HepG2 (cell line): ENCODE data around the gene TOMM40L. TPM values are rescaled to one million over a fixed set of nuclear protein-coding genes. Genes with fewer than 3 reads are reported as not detected.

Experiments used
- ATAC-seq: fragments of 200-7000 bp; cut with Tn5 transposase; 3 replicates; pipeline ENCODE4 v1.9.1; 2020; ENCODE audit warnings: mild to moderate bottlenecking, moderate library complexity
- BruUV-seq: library from RNA; stranded (reverse); fragments of 400-500 nt; replicated peaks from 2 replicates; lab custom pipeline; 2021; lab: Mats Ljungman, UMichigan
- CTCF ChIA-PET: fragments of 300-600 bp; formaldehyde crosslinking; extraction: SDS; loops from one replicate; lab custom pipeline; 2021; ENCODE audit warnings: low total read pairs, inconsistent platforms, low intra/inter-chr PET ratio; lab: Yijun Ruan, JAX
- POLR2A ChIA-PET: fragments of 350-600 bp; sonication (Branson Sonifier 250); formaldehyde crosslinking; loops from one replicate; lab custom pipeline; 2020; ENCODE audit warnings: antibody characterized with exemption, inconsistent platforms; lab: Yijun Ruan, JAX
- DNase-seq: peaks from one replicate; pipeline ENCODE4 v3.0.0-alpha.2; 2015; ENCODE audit warnings: low spot score
- FAIRE-seq: peaks from 3 replicates; lab custom pipeline; 2011; peaks lifted over from hg19 to GRCh38; lab: Jason Lieb, UNC
- H2AFZ ChIP-seq: one replicate; pipeline ENCODE4 v1.6.1; 2011; ENCODE audit warnings: low read length, inconsistent platforms
- H3K27ac ChIP-seq: fragments of 300-600 bp; 3 replicates; pipeline ENCODE4 v1.8.0; 2011; ENCODE audit warnings: mixed run types, mild to moderate bottlenecking, mixed read lengths, low read length, inconsistent platforms; ENCODE audit not compliant: insufficient read depth; ENCODE audit errors: extremely low read length
- H3K27me3 ChIP-seq, 2 experiments: fragments of 200-600 bp in 1 of 2; 2 replicates in 1 of 2; 3 replicates in 1 of 2; pipeline versions ENCODE4 v1.6.0 to v1.8.0; 2011; ENCODE audit warnings: low read length in 2 of 2, mild to moderate bottlenecking in 2 of 2, moderate library complexity in 2 of 2, inconsistent platforms in 1 of 2; ENCODE audit not compliant: insufficient read depth in 2 of 2, control insufficient read depth in 1 of 2
- H3K36me3 ChIP-seq, 2 experiments: fragments of 200-600 bp in 1 of 2; replicated peaks in 1 of 2; 2 replicates in 1 of 2; 3 replicates in 1 of 2; pipeline versions ENCODE4 v1.5.1 to v1.8.0; 2011; ENCODE audit warnings: low read length in 2 of 2, inconsistent platforms in 1 of 2; ENCODE audit not compliant: insufficient read depth in 2 of 2, control insufficient read depth in 1 of 2
- H3K4me1 ChIP-seq: 2 replicates; pipeline ENCODE4 v1.5.1; 2012; ENCODE audit warnings: low read length, inconsistent platforms; ENCODE audit not compliant: insufficient read depth
- H3K4me2 ChIP-seq: 2 replicates; pipeline ENCODE4 v1.6.0; 2011; ENCODE audit warnings: low read depth, low read length, inconsistent platforms
- H3K4me3 ChIP-seq, 3 experiments: fragments of 200-600 bp in 1 of 3; sonication (generic), shearing (Covaris generic) in 1 of 3; replicated peaks in 1 of 3; 2 replicates each; pipeline ENCODE4 v1.5.1; 2011 to 2016; ENCODE audit warnings: low read length in 3 of 3, inconsistent platforms in 2 of 3, low read depth in 2 of 3, mild to moderate bottlenecking in 2 of 3, control low read depth in 1 of 3, mixed read lengths in 1 of 3; ENCODE audit not compliant: insufficient read depth in 1 of 3
- H3K79me2 ChIP-seq: one replicate; pipeline ENCODE4 v1.6.1; 2011; ENCODE audit warnings: low read length, inconsistent platforms; ENCODE audit not compliant: insufficient read depth
- H3K9ac ChIP-seq: 2 replicates; pipeline ENCODE4 v1.6.0; 2011; ENCODE audit warnings: mild to moderate bottlenecking, low read depth, low read length, inconsistent platforms; ENCODE audit not compliant: insufficient read depth
- H3K9me3 ChIP-seq: 2 replicates; pipeline ENCODE4 v1.5.1; 2012; ENCODE audit warnings: mild to moderate bottlenecking, low read length
- H4K20me1 ChIP-seq: 2 replicates; pipeline ENCODE4 v1.6.0; 2011; ENCODE audit warnings: inconsistent platforms, mild to moderate bottlenecking, low read length, moderate library complexity; ENCODE audit not compliant: insufficient read depth
- CREM ChIP-seq, 2 experiments: sonication (generic) in 1 of 2; formaldehyde crosslinking in 1 of 2; IDR thresholded peaks; 2 replicates each; pipeline versions ENCODE4 v1.4.0 to v1.6.1; 2016 to 2020; ENCODE audit warnings: antibody characterized with exemption in 1 of 2, mild to moderate bottlenecking in 1 of 2, missing genetic modification reagents in 1 of 2
- ETS1 ChIP-seq: sonication (generic); formaldehyde crosslinking; IDR thresholded peaks from 2 replicates; pipeline ENCODE4 v1.4.0; 2020; ENCODE audit warnings: missing genetic modification reagents
- PHF20 ChIP-seq: sonication (generic); formaldehyde crosslinking; IDR thresholded peaks from 2 replicates; pipeline ENCODE4 v1.5.0; 2020; ENCODE audit warnings: mild to moderate bottlenecking, missing genetic modification reagents
- ZNF383 ChIP-seq: sonication (generic); formaldehyde crosslinking; IDR thresholded peaks from 2 replicates; pipeline ENCODE4 v1.4.0; 2020; ENCODE audit warnings: missing genetic modification reagents, mild to moderate bottlenecking, borderline replicate concordance
- ZNF878 ChIP-seq: sonication (generic); formaldehyde crosslinking; IDR thresholded peaks from 2 replicates; pipeline ENCODE4 v1.8.1; 2023; ENCODE audit warnings: mild to moderate bottlenecking, missing genetic modification reagents, moderate library complexity
- WGBS: methylation state at CpG from one replicate; pipeline ENCODE4 v1.1.6; 2017; ENCODE audit warnings: low lambda C conversion rate; 5-methylcytosine and 5-hydroxymethylcytosine counted together
- in situ Hi-C: cut with HindIII; loops from 2 replicates; pipeline ENCODE4 v1.10.0; 2017; ENCODE audit warnings: low pct_unique_long_range_greater_than_20kb; ENCODE audit not compliant: extremely low pct_ligation_motif_present
- intact Hi-C: fragments of 100-400 bp; cut with micrococcal nuclease; formaldehyde crosslinking; loops from one replicate; pipeline ENCODE4 v1.10.0; 2022; ENCODE audit not compliant: unreplicated experiment
- polyA plus RNA-seq, 8 experiments: library from polyadenylated mRNA; depleted of rRNA in 3 of 8; stranded (reverse) in 7 of 8; unstranded in 1 of 8; fragments of >200 nt; fragmentation: Illumina TruSeq in 4 of 8; extraction: Trizol in 4 of 8; gene quantifications; 2 replicates each; pipeline versions ENCODE4 v1.2.1 to v1.2.3, GENCODE V29; 2011 to 2016; ENCODE audit warnings: low read depth in 4 of 8, missing spikeins in 1 of 8, mixed read lengths in 1 of 8; ENCODE audit not compliant: insufficient read depth in 1 of 8
- total RNA-seq, 5 experiments: library from RNA; depleted of rRNA; stranded (reverse); fragments of >200 nt; fragmentation: Illumina TruSeq; extraction: Trizol; gene quantifications; 2 replicates each; pipeline ENCODE4 v1.2.3, GENCODE V29; 2016; ENCODE audit warnings: low read depth in 1 of 5

TOMM40L gene
- total and polyA plus RNA-seq, 2 of the 13 experiments (the other 11 are each of a cell fraction or from before 2014, with no cell fraction given): 14.1 to 26.2 TPM

- no peak for FAIRE-seq
- Histone ChIP-seq H3K27me3 (no peaks in the 10 kb centered on the region), H3K9ac (no peak overlapping the region), H3K4me3 (no peak overlapping the region), H3K27ac (no peak overlapping the region), H3K4me2 (no peak overlapping the region), H2AFZ (no peak overlapping the region), H4K20me1 (no peaks in the 10 kb centered on the region), H3K79me2 (no peaks in the 10 kb centered on the region), H3K36me3 (no peaks in the 10 kb centered on the region; a peak in 1 of 5 replicates), H3K9me3 (no peaks in the 10 kb centered on the region), H3K4me1 (peaks cover 63% of the 10 kb centered on the region)
- no peak for ATAC-seq
- ChIA-PET POLR2A (interaction anchor here (3.5 kb wide), 1 partner anchor 28 kb away, joined by 44 read pairs; the partner anchor contains the start of genes APOA2 and TOMM40L), CTCF (no interaction called here)
- 98% methylated on average over 5 of the region's 7 CpGs for WGBS
- in situ Hi-C loops (loop anchor here (5.0 kb wide), 1 partner anchor 186 kb away; no protein-coding TSS in a partner anchor), intact Hi-C loops (no loop called here)
- no peak for DNase-seq
- BruUV-seq: no TSS peak
- TF ChIP-seq PHF20 (CRISPR knock-in tag) (no peak), ZNF383 (no peak), CREM (IDR thresholded peaks at IDR 0.05) (no peak), CREM (CRISPR knock-in tag; IDR thresholded peaks at IDR 0.05) (no peak), ZNF878 (CRISPR knock-in tag) (no peak)
These were observed 29.7 kb upstream of the TOMM40L start for GRCh38 chr1:161196111-161196510.

- H3K4me1 ChIP-seq: peaks cover 70% of the 10 kb centered on the region
- intact Hi-C loops (no loop called here), in situ Hi-C loops (loop anchor here (5.0 kb wide), 1 partner anchor 186 kb away; no protein-coding TSS in a partner anchor)
- no peak for FAIRE-seq
- H3K4me3 ChIP-seq: no peak overlapping the region
- no peak overlapping the region for H3K27ac ChIP-seq
- no peaks in the 10 kb centered on the region for H3K9me3 ChIP-seq
- H4K20me1 ChIP-seq: no peaks in the 10 kb centered on the region
- H3K4me2 ChIP-seq: peak overlapping the region; percentile 98
- ChIA-PET CTCF (no interaction called here), POLR2A (interaction anchor here (3.5 kb wide), 1 partner anchor 27 kb away, joined by 44 read pairs; the partner anchor contains the start of genes APOA2 and TOMM40L)
- H3K36me3 ChIP-seq: no peaks in the 10 kb centered on the region; a peak in 1 of 5 replicates
- ATAC-seq: no peak
- H3K79me2 ChIP-seq: no peaks in the 10 kb centered on the region
- H3K27me3 ChIP-seq: no peaks in the 10 kb centered on the region
- no TSS peak for BruUV-seq
- no peak for TF ChIP-seq ETS1
- H3K9ac ChIP-seq: no peak overlapping the region
- no peak overlapping the region for H2AFZ ChIP-seq
- WGBS: 75% methylated on average over 17 of the region's 27 CpGs
- DNase-seq: no peak
These were observed 29.1 kb upstream of the TOMM40L start for GRCh38 chr1:161196521-161197451.
